ENCODE data around the gene GSTM1. TPM values are rescaled to one million over a fixed set of nuclear protein-coding genes. Genes with fewer than 3 reads are reported as not detected.

GSTM1 gene
- total RNA-seq, 1 donor from 2014 or later = 48.8 TPM

- H3K27ac Mint-ChIP-seq = no peak overlapping the region
- no peak for TF ChIP-seq CTCF (IDR thresholded peaks at IDR 0.05; ENCODE audit: unreplicated experiment)
Observed at GRCh38 chr1:109716121-109716520, 28.5 kb downstream of the GSTM1 start.

DNA sequence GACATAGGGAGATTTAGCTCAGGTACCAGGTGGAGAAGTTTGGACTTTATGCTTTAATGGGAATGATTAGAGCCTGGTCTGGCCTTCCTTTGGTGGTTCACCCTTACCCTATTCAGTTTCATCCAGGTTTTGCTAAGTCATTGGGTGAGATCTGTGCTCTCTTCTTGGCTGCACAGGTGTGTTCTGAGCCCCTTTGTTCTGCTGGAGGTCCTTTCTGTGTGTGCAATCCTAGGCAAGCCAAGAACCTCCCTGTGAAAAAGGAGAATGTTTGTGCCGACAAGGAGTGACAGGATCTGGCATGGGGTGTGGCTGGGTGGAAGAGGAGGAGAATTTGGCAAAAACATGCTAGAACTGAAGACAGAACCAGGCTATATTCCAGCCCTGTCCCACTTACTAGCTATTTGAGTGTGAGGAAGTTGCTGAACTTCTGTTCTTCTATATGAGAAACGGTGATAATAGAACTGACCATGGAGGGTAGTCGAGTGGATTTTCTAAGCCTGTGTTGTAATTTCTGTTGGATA is 29.0 kb downstream of the GSTM1 start:
- no peaks in the 10 kb centered on the region for H3K27me3 Mint-ChIP-seq (ENCODE audit: low read depth)
- no peaks in the 10 kb centered on the region for H3K9me3 Mint-ChIP-seq
- TF ChIP-seq CTCF (IDR thresholded peaks at IDR 0.05; ENCODE audit: unreplicated experiment) = no peak
- H3K4me1 Mint-ChIP-seq = peaks cover 10% of the 10 kb centered on the region
- H3K27ac Mint-ChIP-seq = no peak overlapping the region
- H3K4me3 Mint-ChIP-seq = no peak overlapping the region
- no peak for DNase-seq (ENCODE audit: low spot score in 2 of 2, unreplicated experiment in 2 of 2)
- no peaks in the 10 kb centered on the region for H3K36me3 Mint-ChIP-seq

More at GRCh38 chr1:109716121-109716520, 28.5 kb downstream of the GSTM1 start:
- no peaks in the 10 kb centered on the region for H3K27me3 Mint-ChIP-seq (ENCODE audit: low read depth)
- H3K9me3 Mint-ChIP-seq = no peaks in the 10 kb centered on the region
- peaks cover 10% of the 10 kb centered on the region for H3K4me1 Mint-ChIP-seq
- H3K36me3 Mint-ChIP-seq = no peaks in the 10 kb centered on the region
- no peak for DNase-seq (ENCODE audit: low spot score in 2 of 2, unreplicated experiment in 2 of 2)
- H3K4me3 Mint-ChIP-seq = no peak overlapping the region

DNA sequence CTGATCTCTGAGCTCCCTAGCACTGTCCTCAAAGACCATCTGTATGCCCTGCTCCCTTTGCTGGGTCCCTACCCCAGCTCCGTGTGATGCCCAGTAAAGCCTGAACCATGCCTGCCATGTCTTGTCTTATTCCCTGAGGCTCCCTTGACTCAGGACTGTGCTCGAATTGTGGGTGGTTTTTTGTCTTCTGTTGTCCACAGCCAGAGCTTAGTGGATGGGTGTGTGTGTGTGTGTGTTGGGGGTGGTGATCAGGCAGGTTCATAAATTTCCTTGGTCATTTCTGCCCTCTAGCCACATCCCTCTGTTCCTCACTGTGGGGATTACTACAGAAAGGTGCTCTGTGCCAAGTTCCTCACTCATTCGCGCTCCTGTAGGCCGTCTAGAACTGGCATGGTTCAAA is 30.1 kb downstream of the GSTM1 start:
- no peak for TF ChIP-seq CTCF (IDR thresholded peaks at IDR 0.05; ENCODE audit: unreplicated experiment)
- Mint-ChIP-seq H3K4me1 (peaks cover 10% of the 10 kb centered on the region), H3K9me3 (peaks cover 6% of the 10 kb centered on the region), H3K4me3 (no peak overlapping the region), H3K36me3 (no peaks in the 10 kb centered on the region), H3K27ac (no peak overlapping the region), H3K27me3 (ENCODE audit: low read depth) (no peaks in the 10 kb centered on the region)
- no peak for DNase-seq (ENCODE audit: low spot score in 2 of 2, unreplicated experiment in 2 of 2)

DNA sequence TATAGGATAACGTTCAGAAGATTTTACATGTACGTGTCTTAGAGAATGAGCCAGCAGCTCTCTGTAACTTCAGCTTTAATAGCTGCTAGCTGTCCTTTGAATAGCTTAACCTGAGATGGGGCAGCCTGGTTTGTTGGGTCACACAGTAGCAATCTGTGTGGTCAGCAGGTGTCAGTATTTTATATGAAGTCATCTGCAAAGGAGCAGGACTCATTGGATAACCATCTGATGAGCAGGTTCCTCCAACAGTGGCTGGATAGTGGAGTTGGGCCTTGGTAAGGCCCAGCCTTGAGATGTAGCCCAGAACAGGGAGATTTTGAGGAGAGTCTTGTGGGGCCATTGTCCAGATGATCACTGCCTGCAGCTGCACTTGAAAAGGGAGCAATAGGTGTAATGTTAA is 30.9 kb downstream of the GSTM1 start:
- no peak for TF ChIP-seq CTCF (IDR thresholded peaks at IDR 0.05; ENCODE audit: unreplicated experiment)
- Mint-ChIP-seq H3K27ac (no peak overlapping the region), H3K36me3 (no peaks in the 10 kb centered on the region), H3K27me3 (ENCODE audit: low read depth) (no peaks in the 10 kb centered on the region), H3K4me1 (peaks cover 15% of the 10 kb centered on the region), H3K9me3 (peaks cover 6% of the 10 kb centered on the region), H3K4me3 (no peak overlapping the region)
- DNase-seq (ENCODE audit: low spot score in 2 of 2, unreplicated experiment in 2 of 2) = no peak

GRCh38 chr1:109719337-109719837 is 31.8 kb downstream of the GSTM1 start:
- TF ChIP-seq CTCF (IDR thresholded peaks at IDR 0.05; ENCODE audit: unreplicated experiment) = no peak
- H3K9me3 Mint-ChIP-seq = peaks cover 6% of the 10 kb centered on the region
- no peak overlapping the region for H3K27ac Mint-ChIP-seq
- no peaks in the 10 kb centered on the region for H3K36me3 Mint-ChIP-seq
- DNase-seq (ENCODE audit: low spot score in 2 of 2, unreplicated experiment in 2 of 2) = no peak
- H3K4me1 Mint-ChIP-seq = peaks cover 20% of the 10 kb centered on the region
- H3K4me3 Mint-ChIP-seq = no peak overlapping the region
- H3K27me3 Mint-ChIP-seq (ENCODE audit: low read depth) = no peaks in the 10 kb centered on the region

GRCh38 chr1:109721042-109721441 is 33.4 kb downstream of the GSTM1 start:
- peaks cover 12% of the 10 kb centered on the region for H3K9me3 Mint-ChIP-seq
- H3K36me3 Mint-ChIP-seq = no peaks in the 10 kb centered on the region
- no peak overlapping the region for H3K27ac Mint-ChIP-seq
- no peak for DNase-seq (ENCODE audit: low spot score in 2 of 2, unreplicated experiment in 2 of 2)
- H3K4me3 Mint-ChIP-seq = no peak overlapping the region
- H3K27me3 Mint-ChIP-seq (ENCODE audit: low read depth) = no peaks in the 10 kb centered on the region
- peaks cover 20% of the 10 kb centered on the region for H3K4me1 Mint-ChIP-seq
- no peak for TF ChIP-seq CTCF (IDR thresholded peaks at IDR 0.05; ENCODE audit: unreplicated experiment)
